GM12892 (cell line): ENCODE measurements around the gene FMOD.

Experiments
- DNase-seq: peaks from one replicate; pipeline ENCODE4 v3.0.0; 2011; ENCODE audit not compliant: insufficient read length
- FAIRE-seq: peaks from 2 replicates; lab custom pipeline; 2011; peaks lifted over from hg19 to GRCh38; lab: Jason Lieb, UNC
- POLR2A ChIP-seq: IDR thresholded peaks from 2 replicates; pipeline ENCODE4 v1.6.1; 2011; ENCODE audit warnings: low read depth, low read length, control low read depth
- POLR2AphosphoS5 ChIP-seq: IDR thresholded peaks from 2 replicates; pipeline ENCODE4 v1.6.1; 2011; ENCODE audit warnings: low read depth, low read length, control low read depth
- TAF1 ChIP-seq: IDR thresholded peaks from 2 replicates; pipeline ENCODE4 v1.6.1; 2011; ENCODE audit warnings: low read depth, mild to moderate bottlenecking, control low read depth, low read length, borderline replicate concordance

The FMOD gene

GRCh38 chr1:203299169-203299568 is 51.8 kb downstream of the FMOD start:
- TF ChIP-seq POLR2A (no peak), TAF1 (no peak), POLR2AphosphoS5 (no peak)
- DNase-seq (no peak), FAIRE-seq (peak; percentile 78)

- FAIRE-seq, result no peak
- TF ChIP-seq POLR2AphosphoS5, result no peak
- TF ChIP-seq TAF1, result no peak
- TF ChIP-seq POLR2A, result no peak
- no peak for DNase-seq
These were observed 54.4 kb downstream of the FMOD start for GRCh38 chr1:203296460-203297073.

- no peak for TF ChIP-seq TAF1
- TF ChIP-seq POLR2AphosphoS5, result no peak
- no peak for TF ChIP-seq POLR2A
- FAIRE-seq (no peak), DNase-seq (no peak)
These were observed 55.1 kb downstream of the FMOD start for GRCh38 chr1:203295796-203296195.

- no peak for TF ChIP-seq POLR2AphosphoS5
- no peak for TF ChIP-seq POLR2A
- DNase-seq (no peak), FAIRE-seq (peak; percentile 74)
These were observed 59.5 kb downstream of the FMOD start for GRCh38 chr1:203291201-203292096.
